BE2C (cell line): ENCODE results near the gene CHST11.

ENCODE experiments used
- DNase-seq: peaks from one replicate; pipeline ENCODE4 v3.0.0-alpha.2; 2020
- H3K27me3 ChIP-seq: fragments of 250-450 bp; sonication (Bioruptor Pico); 2 replicates; pipeline ENCODE4 v1.5.1; 2020; ENCODE audit warnings: mild to moderate bottlenecking
- H3K36me3 ChIP-seq: fragments of 250-450 bp; sonication (Bioruptor Pico); 2 replicates; pipeline ENCODE4 v1.5.1; 2020; ENCODE audit warnings: mild to moderate bottlenecking
- H3K4me1 ChIP-seq: fragments of 250-450 bp; sonication (Bioruptor Pico); 2 replicates; pipeline ENCODE4 v1.5.1; 2020
- H3K4me3 ChIP-seq: 2 replicates; pipeline ENCODE4 v1.5.1; 2011; ENCODE audit warnings: low read depth, low read length
- H3K9me3 ChIP-seq: fragments of 250-450 bp; sonication (Bioruptor Pico); 2 replicates; pipeline ENCODE4 v1.5.1; 2020
- TF ChIP-seq, protein P1 (sequence below): IDR thresholded peaks from 2 replicates; pipeline ENCODE4 v1.5.1; 2012; ENCODE audit warnings: mild to moderate bottlenecking, low read depth, low read length

Gene CHST11

DNA sequence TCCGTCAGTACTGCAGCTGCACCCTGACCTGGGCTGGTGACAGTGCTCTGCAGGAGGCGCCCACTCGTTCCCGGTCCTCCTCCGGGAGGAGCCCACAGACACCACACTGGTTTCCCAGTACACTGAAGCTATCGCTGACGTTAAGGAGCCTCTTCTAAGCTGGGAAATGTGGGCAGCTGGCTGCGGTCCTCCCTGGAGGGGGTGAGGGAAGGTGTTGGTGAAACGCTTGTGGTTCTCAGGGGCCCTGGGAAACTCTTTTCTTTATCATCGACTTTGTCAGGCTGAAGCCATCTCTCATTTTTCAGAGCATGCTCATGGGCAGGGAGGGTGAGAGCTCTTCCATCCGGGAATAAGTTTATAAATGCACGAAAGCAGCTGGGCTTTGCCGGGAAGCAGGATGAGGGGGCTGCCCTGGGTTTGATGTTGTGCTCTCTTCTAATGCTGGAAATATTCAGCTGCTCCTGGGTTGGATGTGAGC is 176.0 kb downstream of the CHST11 start:
- Histone ChIP-seq H3K4me1 (no peaks in the 10 kb centered on the region), H3K36me3 (no peaks in the 10 kb centered on the region), H3K9me3 (no peaks in the 10 kb centered on the region; the same call in none of the 2 replicates), H3K4me3 (no peak overlapping the region), H3K27me3 (no peaks in the 10 kb centered on the region)
- DNase-seq: no peak
- TF ChIP-seq, protein P1, sequence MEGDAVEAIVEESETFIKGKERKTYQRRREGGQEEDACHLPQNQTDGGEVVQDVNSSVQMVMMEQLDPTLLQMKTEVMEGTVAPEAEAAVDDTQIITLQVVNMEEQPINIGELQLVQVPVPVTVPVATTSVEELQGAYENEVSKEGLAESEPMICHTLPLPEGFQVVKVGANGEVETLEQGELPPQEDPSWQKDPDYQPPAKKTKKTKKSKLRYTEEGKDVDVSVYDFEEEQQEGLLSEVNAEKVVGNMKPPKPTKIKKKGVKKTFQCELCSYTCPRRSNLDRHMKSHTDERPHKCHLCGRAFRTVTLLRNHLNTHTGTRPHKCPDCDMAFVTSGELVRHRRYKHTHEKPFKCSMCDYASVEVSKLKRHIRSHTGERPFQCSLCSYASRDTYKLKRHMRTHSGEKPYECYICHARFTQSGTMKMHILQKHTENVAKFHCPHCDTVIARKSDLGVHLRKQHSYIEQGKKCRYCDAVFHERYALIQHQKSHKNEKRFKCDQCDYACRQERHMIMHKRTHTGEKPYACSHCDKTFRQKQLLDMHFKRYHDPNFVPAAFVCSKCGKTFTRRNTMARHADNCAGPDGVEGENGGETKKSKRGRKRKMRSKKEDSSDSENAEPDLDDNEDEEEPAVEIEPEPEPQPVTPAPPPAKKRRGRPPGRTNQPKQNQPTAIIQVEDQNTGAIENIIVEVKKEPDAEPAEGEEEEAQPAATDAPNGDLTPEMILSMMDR: no peak

DNA sequence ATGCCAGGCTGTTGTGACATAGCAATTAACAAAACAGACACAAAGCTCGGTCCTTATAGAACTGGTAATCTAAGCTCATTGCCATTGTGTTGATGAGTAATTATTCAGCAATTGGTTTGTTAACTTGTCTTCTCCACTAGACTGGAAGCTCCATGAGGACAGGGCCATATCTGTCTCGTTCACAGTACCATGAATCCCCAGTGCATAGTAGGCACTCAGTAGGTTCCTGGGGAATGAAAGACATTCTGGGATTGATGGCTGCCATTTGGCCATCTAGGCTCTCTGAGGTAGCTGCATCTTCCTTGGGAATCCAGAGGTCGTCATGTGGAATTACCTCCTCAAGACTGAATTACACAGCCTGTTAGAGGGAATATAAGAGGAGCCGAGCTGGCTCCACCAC is 177.3 kb downstream of the CHST11 start:
- no peaks in the 10 kb centered on the region for H3K36me3 ChIP-seq
- H3K9me3 ChIP-seq: no peaks in the 10 kb centered on the region; the same call in none of the 2 replicates
- DNase-seq: no peak
- TF ChIP-seq, protein P1: no peak
- no peak overlapping the region for H3K4me3 ChIP-seq
- H3K27me3 ChIP-seq: no peaks in the 10 kb centered on the region
- no peaks in the 10 kb centered on the region for H3K4me1 ChIP-seq

DNA sequence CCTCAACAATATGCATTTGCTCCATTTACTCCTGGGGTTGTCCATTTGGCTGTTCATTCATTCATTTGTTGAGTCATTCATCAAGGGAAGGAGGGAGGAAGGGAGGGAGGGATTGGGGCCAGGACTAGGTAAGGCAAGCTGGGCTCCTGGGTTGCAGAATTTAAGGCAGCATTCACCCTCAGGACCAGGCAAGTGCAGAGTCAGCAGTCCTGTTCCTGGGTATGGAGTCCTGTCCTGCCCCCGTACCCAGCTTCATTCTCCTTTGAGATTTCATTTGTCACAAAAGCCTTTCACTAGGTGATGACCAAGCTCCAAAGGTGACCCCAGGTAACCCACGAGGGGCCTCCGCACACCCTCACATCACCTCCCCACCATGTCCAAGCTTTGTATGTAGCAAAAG is 178.1 kb downstream of the CHST11 start:
- TF ChIP-seq, protein P1: no peak
- Histone ChIP-seq H3K9me3 (no peaks in the 10 kb centered on the region; the same call in none of the 2 replicates), H3K4me3 (no peak overlapping the region), H3K4me1 (no peaks in the 10 kb centered on the region), H3K27me3 (no peaks in the 10 kb centered on the region), H3K36me3 (no peaks in the 10 kb centered on the region)
- no peak for DNase-seq

DNA sequence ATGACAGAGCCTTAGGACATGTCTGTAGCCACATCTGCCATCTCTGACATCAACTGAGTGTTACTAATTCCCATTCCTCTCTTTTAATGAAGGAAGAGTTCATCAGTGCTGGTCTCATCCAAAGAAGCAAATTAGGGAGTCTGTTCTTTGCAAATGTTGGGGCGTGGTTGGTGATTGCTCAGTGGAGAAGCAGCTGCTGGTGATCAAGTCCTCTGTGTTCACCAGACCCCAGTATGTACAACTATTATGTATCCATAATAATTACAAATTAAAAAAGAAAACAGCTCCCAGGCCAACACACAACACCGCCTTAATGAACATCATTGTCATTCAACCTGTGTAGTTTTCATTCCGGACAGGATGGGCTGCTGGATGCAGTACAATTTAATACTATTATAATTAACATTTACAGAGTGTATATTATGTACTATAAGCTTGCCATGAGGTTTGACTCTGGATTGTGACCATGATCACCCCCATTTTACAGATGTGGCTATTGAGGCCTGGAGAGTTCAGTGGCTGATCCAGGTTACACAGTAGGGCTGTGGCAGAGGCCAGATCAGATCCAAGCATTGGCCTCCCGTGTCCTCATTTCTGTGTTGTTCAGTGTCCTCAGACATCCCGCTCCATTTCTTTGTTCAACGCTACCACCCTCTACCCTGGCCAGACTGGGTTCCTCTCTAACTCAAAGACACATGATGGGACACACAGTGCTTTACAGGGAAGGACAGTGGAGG is 179.0 kb downstream of the CHST11 start:
- no peaks in the 10 kb centered on the region for H3K36me3 ChIP-seq
- no peak for DNase-seq
- no peaks in the 10 kb centered on the region for H3K27me3 ChIP-seq
- TF ChIP-seq, protein P1: no peak
- no peaks in the 10 kb centered on the region; the same call in none of the 2 replicates for H3K9me3 ChIP-seq
- no peak overlapping the region for H3K4me3 ChIP-seq
- H3K4me1 ChIP-seq: no peaks in the 10 kb centered on the region

DNA sequence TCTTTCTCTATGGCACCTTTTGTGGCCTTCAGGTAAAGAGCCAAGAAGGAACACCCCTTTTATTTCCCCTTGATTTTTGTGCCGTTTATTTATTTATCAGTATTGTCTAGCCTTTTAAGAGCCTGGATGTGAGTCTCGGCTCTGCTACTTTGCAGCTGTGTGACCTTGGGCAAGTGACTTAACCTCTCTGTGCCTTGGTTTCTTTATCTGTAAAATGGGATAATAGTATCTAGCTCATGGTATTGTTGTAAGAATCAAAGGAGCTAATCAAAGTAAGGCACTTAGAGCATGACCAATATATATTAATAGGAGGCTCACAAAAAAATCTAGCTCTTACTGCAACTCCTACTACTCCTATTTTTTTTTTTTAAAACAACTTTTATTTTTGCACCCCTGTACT is 179.7 kb downstream of the CHST11 start:
- Histone ChIP-seq H3K27me3 (no peaks in the 10 kb centered on the region), H3K36me3 (no peaks in the 10 kb centered on the region), H3K4me3 (no peak overlapping the region), H3K9me3 (no peaks in the 10 kb centered on the region; the same call in none of the 2 replicates), H3K4me1 (no peaks in the 10 kb centered on the region)
- TF ChIP-seq, protein P1: no peak
- no peak for DNase-seq

DNA sequence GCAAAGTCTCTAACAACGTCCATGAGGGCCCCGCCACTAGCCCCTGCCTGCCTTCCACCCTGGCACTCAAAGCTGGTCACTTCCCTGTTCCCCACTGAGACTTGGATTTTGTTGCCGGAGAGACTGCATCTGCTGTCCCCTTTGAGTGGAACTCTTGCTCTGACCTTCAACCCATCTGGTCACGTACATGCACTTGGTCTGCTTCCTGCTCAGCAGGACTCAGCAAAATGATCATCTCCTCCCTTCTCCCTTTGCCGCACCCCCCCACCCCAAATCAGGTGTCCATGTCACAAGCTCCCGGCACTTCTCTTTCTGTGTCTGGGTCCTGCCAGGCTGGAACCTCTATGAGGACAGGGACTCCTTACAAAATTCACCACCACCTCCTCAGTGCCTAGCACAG is 180.9 kb downstream of the CHST11 start:
- Histone ChIP-seq H3K4me3 (no peak overlapping the region), H3K9me3 (no peaks in the 10 kb centered on the region; the same call in none of the 2 replicates), H3K36me3 (no peaks in the 10 kb centered on the region), H3K27me3 (no peaks in the 10 kb centered on the region), H3K4me1 (no peaks in the 10 kb centered on the region)
- TF ChIP-seq, protein P1: no peak
- DNase-seq: no peak
